AG09319 (cell line): ENCODE measurements around the gene MAPK7.

Experiments used
- DNase-seq: peaks from one replicate; pipeline ENCODE4 v3.0.0-alpha.2; 2010; ENCODE audit warnings: low read depth; ENCODE audit errors: extremely low read depth
- CTCF ChIP-seq: IDR thresholded peaks from 2 replicates; pipeline ENCODE4 v1.5.1; 2011; ENCODE audit warnings: low read depth, mild to moderate bottlenecking, inconsistent platforms, low read length, moderate library complexity

Gene MAPK7

GRCh38 chr17:19399750-19400450 lies 21.6 kb downstream of the MAPK7 start:
- DNase-seq: no peak
- no peak for TF ChIP-seq CTCF

- no peak for TF ChIP-seq CTCF
- no peak for DNase-seq
Observed at GRCh38 chr17:19401321-19402010, 23.2 kb downstream of the MAPK7 start.

GRCh38 chr17:19402171-19402570 lies 23.9 kb downstream of the MAPK7 start:
- TF ChIP-seq CTCF: no peak
- no peak for DNase-seq

- TF ChIP-seq CTCF: no peak
- DNase-seq: no peak
Observed at GRCh38 chr17:19403021-19403420, 24.7 kb downstream of the MAPK7 start.

- no peak for TF ChIP-seq CTCF
Observed at GRCh38 chr17:19404264-19404663, 26.0 kb downstream of the MAPK7 start.

GRCh38 chr17:19405114-19405513 lies 26.8 kb downstream of the MAPK7 start:
- TF ChIP-seq CTCF: no peak
- no peak for DNase-seq

More at GRCh38 chr17:19404264-19404663, 26.0 kb downstream of the MAPK7 start:
- no peak for DNase-seq

GRCh38 chr17:19407601-19408345 lies 29.5 kb downstream of the MAPK7 start:
- no peak for DNase-seq
- no peak for TF ChIP-seq CTCF
